ENCODE data around the gene NEDD4L.

Gene NEDD4L

GRCh38 chr18:58096658-58097057 lies 52.6 kb downstream of the NEDD4L start:
- no peak for DNase-seq

- DNase-seq = no peak
These were observed 53.3 kb downstream of the NEDD4L start for GRCh38 chr18:58097121-58097906.

DNA sequence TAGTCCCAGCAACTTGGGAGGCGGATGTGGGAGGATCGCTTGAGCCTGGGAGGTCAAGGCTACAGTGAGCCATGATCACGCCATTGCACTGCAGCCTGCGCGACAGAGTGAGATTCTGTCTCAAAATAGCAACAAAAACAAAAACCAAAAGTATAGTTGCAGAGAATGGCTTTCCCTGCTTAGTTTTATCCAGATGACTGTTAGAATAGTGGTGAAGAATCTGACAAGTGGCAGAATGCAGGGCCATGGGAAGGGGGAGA lies 53.8 kb downstream of the NEDD4L start:
- DNase-seq = no peak

DNA sequence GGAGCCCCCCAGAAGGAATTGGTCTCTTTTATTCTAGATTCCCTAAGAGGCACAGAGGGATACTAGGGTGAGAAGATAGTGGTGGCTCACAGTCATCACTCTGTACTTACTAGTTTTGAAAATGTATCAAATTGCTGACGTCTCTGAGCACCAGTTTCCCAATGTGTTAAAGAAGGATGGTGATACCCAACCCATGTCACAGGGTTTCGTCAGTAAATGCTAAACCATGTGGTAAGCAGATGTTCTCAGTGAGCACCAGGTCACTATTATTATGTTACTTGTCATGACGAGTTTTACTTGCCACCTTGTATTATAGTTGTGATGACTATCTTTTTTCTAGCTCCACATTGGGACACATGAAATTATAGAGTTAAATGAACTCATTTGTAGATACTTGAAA lies 54.7 kb downstream of the NEDD4L start:
- DNase-seq = no peak

GRCh38 chr18:58100154-58100553 lies 56.1 kb downstream of the NEDD4L start:
- DNase-seq = no peak

DNA sequence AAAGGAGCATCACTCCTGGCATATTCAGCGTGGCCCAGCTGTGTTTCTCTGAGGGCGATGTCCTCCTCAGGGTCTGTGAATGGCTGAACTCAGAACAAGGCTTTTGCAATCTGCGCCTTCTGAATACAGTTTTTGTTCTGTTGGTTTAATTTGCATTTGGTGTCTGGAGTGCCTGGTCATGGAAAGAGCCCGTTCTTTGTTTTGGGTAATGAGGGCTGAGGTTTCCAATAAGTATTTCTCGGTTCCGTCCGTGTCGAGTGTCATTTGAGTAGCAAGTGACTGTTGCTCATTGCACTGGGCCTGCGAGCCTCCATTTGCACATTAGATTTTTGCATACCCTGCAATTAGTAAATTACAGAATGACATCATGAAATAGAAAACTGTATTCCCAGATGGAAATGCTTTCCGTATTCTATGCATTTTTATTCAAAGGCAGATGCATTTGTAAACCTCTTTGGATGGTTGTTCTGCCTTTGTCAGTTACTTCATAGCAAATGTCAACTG lies 57.3 kb downstream of the NEDD4L start:
- DNase-seq = no peak

GRCh38 chr18:58102018-58102417 lies 58.0 kb downstream of the NEDD4L start:
- no peak for DNase-seq

GRCh38 chr18:58102875-58103274 lies 58.8 kb downstream of the NEDD4L start:
- no peak for DNase-seq

DNA sequence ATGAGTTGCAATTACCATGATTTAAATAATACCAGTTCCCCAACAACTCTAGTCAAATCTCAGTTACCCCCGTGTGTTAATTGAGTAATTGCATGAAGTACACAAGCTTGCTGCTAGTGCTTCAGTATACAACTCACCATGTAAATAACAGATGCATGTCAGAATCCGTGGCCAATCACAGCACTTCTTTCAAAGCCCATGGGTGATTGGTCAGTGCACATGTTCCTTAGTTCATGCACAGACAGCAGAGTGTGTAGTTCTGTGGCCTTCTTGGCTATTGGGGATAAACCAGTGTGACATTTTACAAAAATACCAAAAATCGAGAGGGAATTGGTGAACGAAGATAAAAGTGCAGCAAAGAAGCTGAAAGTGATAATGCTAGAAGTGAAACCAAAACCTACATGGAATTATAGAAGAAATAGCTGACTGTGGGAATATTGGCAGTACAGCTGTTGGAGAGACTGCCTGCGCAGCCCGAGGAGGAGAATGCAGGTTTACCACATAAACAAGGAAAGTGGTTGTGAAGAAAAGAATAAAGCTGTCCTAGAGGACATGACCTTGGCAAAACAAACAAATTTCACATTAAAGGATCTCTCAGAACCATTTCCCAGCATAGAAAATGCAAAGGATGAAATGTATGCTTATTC lies 59.4 kb downstream of the NEDD4L start:
- DNase-seq = no peak

DNA sequence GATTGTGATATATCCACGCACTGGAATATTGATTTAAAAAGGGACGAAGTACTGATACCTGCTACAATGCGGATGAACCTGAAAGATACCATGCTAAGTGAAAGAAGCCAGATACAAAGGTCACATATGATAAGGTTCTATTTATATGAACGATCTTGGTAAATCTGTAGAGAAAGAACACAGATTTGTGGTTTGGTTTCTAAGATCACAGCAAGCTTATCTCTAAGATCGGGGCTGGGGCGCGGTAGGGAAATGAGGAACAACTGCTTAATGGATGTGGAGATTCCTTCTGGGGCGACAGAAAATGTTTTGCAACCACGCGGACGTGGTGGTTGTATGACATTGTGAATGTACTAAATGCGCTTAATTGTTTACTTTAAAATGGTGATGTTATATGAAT lies 60.1 kb downstream of the NEDD4L start:
- no peak for DNase-seq

- no peak for DNase-seq
These were observed 61.3 kb downstream of the NEDD4L start for GRCh38 chr18:58105206-58105887.

DNA sequence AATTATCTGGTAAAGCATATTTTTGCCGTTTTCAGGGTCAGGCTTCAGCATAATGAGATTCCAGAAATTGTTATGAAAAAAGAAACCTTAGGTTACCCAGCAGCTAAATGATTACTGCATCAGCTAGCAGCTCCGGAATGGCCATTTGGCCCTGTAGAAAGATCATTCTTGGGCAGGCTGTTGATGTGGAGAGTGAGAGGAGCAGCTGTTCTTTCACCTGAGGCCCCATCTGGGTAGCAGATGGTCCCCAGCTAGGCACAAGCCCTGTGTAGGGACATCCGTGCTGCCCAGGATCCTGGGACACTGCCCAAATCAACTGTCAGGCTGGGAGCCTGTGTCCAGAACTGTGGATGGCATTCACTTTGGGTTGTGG lies 61.8 kb downstream of the NEDD4L start:
- no peak for DNase-seq

DNA sequence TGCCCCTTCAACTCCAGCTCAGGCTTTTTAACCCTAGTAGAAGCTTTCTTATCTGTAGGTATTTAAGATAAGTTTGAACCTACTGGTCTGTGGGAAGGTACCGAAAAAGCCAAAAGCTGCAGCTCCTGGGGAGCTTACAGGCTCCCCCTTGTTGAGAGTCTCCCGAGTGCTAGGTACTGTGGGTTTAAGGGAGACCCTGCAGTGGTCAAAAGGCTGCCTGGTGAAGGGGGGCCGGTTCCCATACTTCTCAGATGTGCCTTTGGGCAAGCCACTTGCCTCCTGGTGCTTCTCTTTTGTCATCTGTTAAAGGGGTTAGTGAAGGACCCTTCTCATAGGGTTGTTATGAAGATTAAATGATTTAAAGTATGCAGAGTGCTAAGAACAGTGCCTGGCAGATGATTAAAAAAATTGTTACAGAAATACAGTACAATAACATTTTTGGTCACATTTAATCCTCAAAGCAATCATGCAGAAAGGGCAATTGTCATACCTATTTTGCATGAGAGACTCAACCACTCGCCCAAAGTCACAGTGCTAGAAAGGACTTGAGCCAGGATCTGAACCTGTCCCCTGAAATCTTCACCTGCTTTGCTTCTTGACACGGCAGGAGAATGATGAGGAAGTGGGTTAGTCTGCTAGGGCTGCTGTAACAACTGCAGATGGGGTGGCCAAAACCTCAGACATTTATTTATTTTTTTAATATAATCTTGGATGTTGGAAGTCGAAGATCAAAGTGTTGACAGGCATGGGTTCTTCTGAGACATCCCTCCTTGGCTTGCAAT lies 62.5 kb downstream of the NEDD4L start:
- no peak for DNase-seq

GRCh38 chr18:58109256-58109655 lies 65.2 kb downstream of the NEDD4L start:
- no peak for DNase-seq

- no peak for DNase-seq
These were observed 66.4 kb downstream of the NEDD4L start for GRCh38 chr18:58110398-58110797.

- DNase-seq = no peak
These were observed 68.1 kb downstream of the NEDD4L start for GRCh38 chr18:58112174-58112573.

DNA sequence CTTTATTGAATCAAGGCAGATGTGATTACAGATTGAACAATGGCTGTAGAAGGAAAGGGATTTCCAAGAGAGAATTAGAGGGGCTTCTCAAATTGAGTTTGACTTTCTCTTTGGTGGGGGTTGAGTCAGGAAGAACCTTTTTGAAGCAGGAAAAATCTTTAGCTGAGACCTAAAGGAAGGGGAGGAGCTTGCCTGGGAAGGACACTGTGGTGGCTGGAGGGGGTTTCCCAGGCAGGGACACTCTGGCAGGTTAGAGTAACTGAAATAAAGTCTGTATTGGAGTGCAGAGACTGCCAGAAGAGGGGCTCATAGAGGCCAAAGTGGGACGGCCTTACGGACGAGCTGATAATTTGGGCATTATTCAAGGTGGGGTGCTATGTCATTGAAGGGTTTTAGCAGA lies 69.3 kb downstream of the NEDD4L start:
- no peak for DNase-seq

GRCh38 chr18:58114766-58115165 lies 70.7 kb downstream of the NEDD4L start:
- DNase-seq = no peak

DNA sequence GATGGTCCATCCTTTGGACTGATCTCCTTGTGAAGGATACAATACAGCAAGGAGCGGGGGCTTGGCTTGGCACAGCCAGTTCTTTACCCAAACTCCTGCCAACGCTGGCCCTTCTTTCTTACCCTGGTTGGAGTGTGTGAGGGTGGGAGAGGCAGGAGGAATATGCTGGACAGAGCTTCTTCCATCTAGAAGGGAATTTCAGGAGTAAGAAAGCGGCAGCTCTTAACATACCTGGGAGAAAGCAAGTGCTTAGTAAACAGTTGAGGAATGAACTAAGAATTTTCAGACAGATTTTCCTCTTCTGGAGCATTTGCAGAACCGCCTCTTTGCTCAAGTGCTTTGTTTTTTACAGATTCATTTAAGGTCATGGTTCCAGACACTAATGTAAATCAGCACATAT lies 72.8 kb downstream of the NEDD4L start:
- no peak for DNase-seq

DNA sequence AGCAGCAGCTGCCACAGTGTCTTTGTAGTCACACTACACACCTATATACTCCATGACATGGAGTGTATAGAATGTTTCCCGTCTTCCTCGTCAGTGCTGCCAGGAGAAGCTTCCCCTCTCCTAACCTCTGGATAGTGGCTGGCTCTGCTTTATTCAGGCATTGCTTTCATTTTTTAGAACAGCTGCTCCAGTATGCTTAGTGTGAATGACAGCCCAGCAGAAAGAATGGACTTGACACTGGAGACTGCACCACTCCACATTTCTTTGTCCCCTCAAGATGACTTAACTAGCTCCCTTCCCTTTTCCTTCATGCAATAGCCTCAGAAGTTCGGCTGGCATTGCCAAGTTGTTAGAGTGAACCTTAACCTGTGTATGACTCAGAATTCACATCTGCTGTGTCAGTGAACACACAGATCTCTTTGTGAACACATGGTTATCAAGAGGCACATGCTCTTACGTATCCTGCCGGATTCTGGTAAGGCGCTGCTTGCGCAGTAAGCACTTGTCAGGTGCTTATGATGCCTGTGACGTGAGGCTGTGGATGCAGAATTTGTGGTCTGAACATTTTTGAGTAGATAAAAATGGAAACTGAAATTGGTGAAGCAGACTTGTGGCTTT lies 73.9 kb downstream of the NEDD4L start:
- no peak for DNase-seq

DNA sequence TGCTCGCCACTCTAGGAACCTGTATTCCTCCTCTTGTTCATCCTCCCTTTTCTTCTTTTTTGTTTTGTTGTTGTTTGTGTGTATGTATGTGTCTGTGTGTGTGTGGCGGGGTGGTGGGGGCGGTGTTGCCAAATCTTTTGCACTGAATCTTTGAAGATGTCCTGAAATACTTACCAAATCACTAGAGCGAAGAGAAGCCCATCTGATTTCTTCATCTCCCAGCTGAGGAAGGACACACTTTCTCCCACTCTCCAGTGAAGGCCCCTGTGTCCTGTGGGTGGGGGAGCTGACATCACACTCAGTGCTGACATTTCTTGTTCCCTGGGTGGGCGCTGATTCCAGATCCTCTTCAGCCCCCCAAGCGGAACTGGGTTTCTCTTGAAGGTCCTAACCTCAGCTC lies 74.5 kb downstream of the NEDD4L start:
- DNase-seq = no peak

DNA sequence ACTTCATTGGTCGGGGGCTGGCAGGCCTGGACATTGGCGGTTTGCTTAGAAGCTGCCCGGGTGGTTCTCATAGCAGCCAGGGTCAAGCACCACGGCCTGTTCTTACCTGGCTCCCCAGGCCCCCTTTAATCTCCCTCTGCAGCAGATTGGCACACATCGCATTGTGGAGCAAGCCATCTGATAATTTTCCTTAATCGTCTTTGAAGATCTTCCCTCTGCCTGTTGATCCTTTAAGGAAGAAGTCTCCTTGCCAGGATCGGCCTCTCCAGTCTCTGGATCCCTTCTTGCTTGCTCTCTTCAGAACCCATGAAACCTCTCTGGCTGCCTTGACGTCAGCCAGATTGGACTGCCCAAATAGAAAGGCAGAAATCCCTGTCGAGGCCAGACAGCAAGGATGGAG lies 75.8 kb downstream of the NEDD4L start:
- no peak for DNase-seq

DNA sequence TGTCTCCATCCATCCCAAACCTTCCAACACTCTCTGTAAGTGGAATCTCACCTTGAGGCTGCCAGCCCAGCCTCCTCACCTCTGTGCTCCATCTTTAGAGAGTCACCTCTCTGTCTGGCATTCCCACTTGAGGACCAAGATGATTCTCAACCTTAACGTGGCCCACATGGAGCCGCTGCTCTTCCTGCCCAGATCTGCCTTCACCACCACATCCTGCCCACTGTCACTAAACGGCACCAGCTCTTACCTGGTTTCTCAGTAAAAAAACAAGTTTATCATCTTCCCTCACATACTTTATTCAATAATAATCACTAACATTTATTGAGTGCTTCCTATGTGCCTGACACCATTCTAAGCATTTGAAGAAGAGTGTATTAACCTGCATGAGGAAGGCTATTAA lies 80.4 kb downstream of the NEDD4L start:
- DNase-seq = no peak
